DOHH2 (cell line): ENCODE results near the gene FOSL2.

ENCODE experiments used
- H3F3A ChIP-seq: fragments of 200-600 bp; sonication (generic), shearing (Covaris generic); 2 replicates; pipeline ENCODE4 v1.6.0; 2016; ENCODE audit warnings: antibody characterized with exemption, mild to moderate bottlenecking; ENCODE audit not compliant: control insufficient read depth, insufficient read depth
- H3K27ac ChIP-seq: fragments of 200-600 bp; sonication (generic); 2 replicates; pipeline ENCODE4 v1.5.1; 2014; ENCODE audit warnings: low read depth, mild to moderate bottlenecking, low read length, moderate library complexity
- H3K27me3 ChIP-seq: fragments of 200-600 bp; sonication (generic); 2 replicates; pipeline ENCODE4 v1.6.1; 2014; ENCODE audit warnings: mild to moderate bottlenecking, low read length, mixed read lengths; ENCODE audit not compliant: control insufficient read depth
- H3K36me3 ChIP-seq: fragments of 200-600 bp; sonication (generic); 2 replicates; pipeline ENCODE4 v1.6.1; 2014; ENCODE audit warnings: mild to moderate bottlenecking, low read length, moderate library complexity, mixed read lengths; ENCODE audit not compliant: control insufficient read depth
- H3K4me1 ChIP-seq: fragments of 200-600 bp; sonication (generic); 2 replicates; pipeline ENCODE4 v1.6.1; 2014; ENCODE audit warnings: mild to moderate bottlenecking, low read length, mixed read lengths; ENCODE audit not compliant: control insufficient read depth
- H3K4me2 ChIP-seq: fragments of 200-600 bp; sonication (generic); 2 replicates; pipeline ENCODE4 v1.6.0; 2014; ENCODE audit warnings: mild to moderate bottlenecking, low read length, moderate library complexity
- H3K4me3 ChIP-seq: fragments of 200-600 bp; sonication (generic); 2 replicates; pipeline ENCODE4 v1.5.1; 2014; ENCODE audit warnings: mild to moderate bottlenecking, low read length, mixed read lengths
- H3K79me2 ChIP-seq: fragments of 200-600 bp; sonication (generic); 2 replicates; pipeline ENCODE4 v1.6.1; 2014; ENCODE audit warnings: mild to moderate bottlenecking, low read length, mixed read lengths; ENCODE audit not compliant: control insufficient read depth
- H3K9me2 ChIP-seq: fragments of 200-600 bp; sonication (generic); replicated peaks from 2 replicates; pipeline ENCODE4 v1.6.1; 2014; ENCODE audit warnings: mild to moderate bottlenecking, low read length, mixed read lengths; ENCODE audit not compliant: control insufficient read depth
- H3K9me3 ChIP-seq: fragments of 200-600 bp; sonication (generic); 2 replicates; pipeline ENCODE4 v1.6.1; 2014; ENCODE audit warnings: antibody characterized with exemption, low read length, mixed read lengths; ENCODE audit not compliant: control insufficient read depth, insufficient read depth
- H4K20me1 ChIP-seq: fragments of 200-600 bp; sonication (generic); 2 replicates; pipeline ENCODE4 v1.6.0; 2014; ENCODE audit warnings: low read depth, mild to moderate bottlenecking, antibody characterized with exemption, low read length, moderate library complexity; ENCODE audit not compliant: control insufficient read depth, insufficient read depth
- CTCF ChIP-seq: fragments of 200-600 bp; sonication (generic); IDR thresholded peaks from one replicate; pipeline ENCODE4 v1.5.1; 2014; ENCODE audit warnings: antibody characterized with exemption, mild to moderate bottlenecking, low read depth, low read length; ENCODE audit not compliant: poor library complexity, severe bottlenecking
- EZH2phosphoT487 ChIP-seq: fragments of 200-600 bp; sonication (generic); IDR thresholded peaks from 2 replicates; pipeline ENCODE4 v1.6.1; 2017; ENCODE audit warnings: borderline replicate concordance, mild to moderate bottlenecking, antibody characterized with exemption, low read length, moderate library complexity, mixed read lengths

FOSL2 gene

GRCh38 chr2:28463893-28464292, 71.2 kb downstream of the FOSL2 start:
- H3K4me2 ChIP-seq, result no peak overlapping the region
- no peaks in the 10 kb centered on the region for H3K4me1 ChIP-seq
- H3K9me2 ChIP-seq, result no peaks in the 10 kb centered on the region
- no peaks in the 10 kb centered on the region for H4K20me1 ChIP-seq
- H3K27me3 ChIP-seq, result peaks cover 20% of the 10 kb centered on the region
- H3K4me3 ChIP-seq, result no peak overlapping the region
- no peak for TF ChIP-seq CTCF
- TF ChIP-seq EZH2phosphoT487, result no peak
- H3K9me3 ChIP-seq, result no peaks in the 10 kb centered on the region; the same call in 1 of the 2 replicates
- H3F3A ChIP-seq, result no peaks in the 10 kb centered on the region
- H3K79me2 ChIP-seq, result no peaks in the 10 kb centered on the region
- H3K27ac ChIP-seq, result no peak overlapping the region
- no peaks in the 10 kb centered on the region for H3K36me3 ChIP-seq

- H3K79me2 ChIP-seq, result no peaks in the 10 kb centered on the region
- no peaks in the 10 kb centered on the region for H4K20me1 ChIP-seq
- H3K27me3 ChIP-seq, result peaks cover 20% of the 10 kb centered on the region
- no peaks in the 10 kb centered on the region; the same call in 1 of the 2 replicates for H3K9me3 ChIP-seq
- no peak overlapping the region for H3K4me3 ChIP-seq
- H3K27ac ChIP-seq, result no peak overlapping the region
- no peaks in the 10 kb centered on the region for H3F3A ChIP-seq
- H3K9me2 ChIP-seq, result no peaks in the 10 kb centered on the region
- H3K4me1 ChIP-seq, result peaks cover 7% of the 10 kb centered on the region
- no peak for TF ChIP-seq CTCF
- H3K36me3 ChIP-seq, result no peaks in the 10 kb centered on the region
- H3K4me2 ChIP-seq, result no peak overlapping the region
Measured at GRCh38 chr2:28465148-28465885, 72.7 kb downstream of the FOSL2 start.
